Ectodermal cell (in vitro differentiated cells): ENCODE results near the gene PTBP3.
A peak's percentile ranks its signal among the peaks of the same experiment; 100 is the strongest.

ENCODE experiments used
- H3K27ac ChIP-seq: 2 replicates; pipeline ENCODE4 v1.7.0; 2013; ENCODE audit warnings: mild to moderate bottlenecking, low read depth, low read length; ENCODE audit not compliant: insufficient read depth, poor library complexity, severe bottlenecking
- H3K27me3 ChIP-seq: 2 replicates; pipeline ENCODE4 v1.7.0; 2013; ENCODE audit warnings: mild to moderate bottlenecking, low read length; ENCODE audit not compliant: insufficient read depth, control insufficient read depth, poor library complexity, severe bottlenecking
- H3K36me3 ChIP-seq: one replicate; pipeline ENCODE4 v1.7.0; 2013; ENCODE audit warnings: low read length; ENCODE audit not compliant: control insufficient read depth, insufficient read depth
- H3K4me1 ChIP-seq: one replicate; pipeline ENCODE4 v1.7.0; 2013; ENCODE audit warnings: low read length; ENCODE audit not compliant: control insufficient read depth, insufficient read depth
- H3K4me3 ChIP-seq: 2 replicates; pipeline ENCODE4 v1.7.0; 2013; ENCODE audit warnings: low read depth, low read length, control low read depth; ENCODE audit not compliant: insufficient read depth
- H3K9me3 ChIP-seq: 2 replicates; pipeline ENCODE4 v1.7.0; 2013; ENCODE audit warnings: mild to moderate bottlenecking, low read length, moderate library complexity; ENCODE audit not compliant: control insufficient read depth
- WGBS, 2 experiments: methylation state at CpG; one replicate each; pipeline ENCODE4 v1.1.7; 2013; ENCODE audit warnings: missing lambda C conversion rate in 2 of 2; 5-methylcytosine and 5-hydroxymethylcytosine counted together

The PTBP3 gene

GRCh38 chr9:112188884-112189283 is 144.5 kb downstream of the PTBP3 start:
- Histone ChIP-seq H3K9me3 (no peaks in the 10 kb centered on the region), H3K27ac (no peak overlapping the region), H3K36me3 (no peaks in the 10 kb centered on the region), H3K27me3 (no peaks in the 10 kb centered on the region), H3K4me3 (no peak overlapping the region), H3K4me1 (peaks cover 6% of the 10 kb centered on the region)
- WGBS, 2 experiments, result 93 to 95% methylated on average over 1 of the region's 1 CpG

GRCh38 chr9:112187404-112187803 is 146.0 kb downstream of the PTBP3 start:
- H3K4me1 ChIP-seq, result no peaks in the 10 kb centered on the region
- 84 to 89% methylated on average over 4 of the region's 4 CpGs for WGBS, 2 experiments
- no peaks in the 10 kb centered on the region for H3K9me3 ChIP-seq
- H3K4me3 ChIP-seq, result no peak overlapping the region
- no peaks in the 10 kb centered on the region for H3K27me3 ChIP-seq
- no peaks in the 10 kb centered on the region for H3K36me3 ChIP-seq
- no peak overlapping the region for H3K27ac ChIP-seq

GRCh38 chr9:112186695-112187094 is 146.7 kb downstream of the PTBP3 start:
- H3K4me3 ChIP-seq, result no peak overlapping the region
- whole genome bisulfite sequencing, 2 experiments, result 89% methylated on average over 4 of the region's 4 CpGs
- no peaks in the 10 kb centered on the region for H3K36me3 ChIP-seq
- H3K9me3 ChIP-seq, result no peaks in the 10 kb centered on the region
- no peak overlapping the region for H3K27ac ChIP-seq
- H3K27me3 ChIP-seq, result no peaks in the 10 kb centered on the region
- H3K4me1 ChIP-seq, result no peaks in the 10 kb centered on the region

- no peak overlapping the region for H3K4me3 ChIP-seq
- no peaks in the 10 kb centered on the region for H3K4me1 ChIP-seq
- H3K36me3 ChIP-seq, result no peaks in the 10 kb centered on the region
- WGBS, 2 experiments, result 94 to 98% methylated on average over 2 of the region's 2 CpGs
- no peak overlapping the region for H3K27ac ChIP-seq
- no peaks in the 10 kb centered on the region for H3K27me3 ChIP-seq
- H3K9me3 ChIP-seq, result no peaks in the 10 kb centered on the region
Measured at GRCh38 chr9:112184946-112185345, 148.5 kb downstream of the PTBP3 start.

- H3K27ac ChIP-seq, result no peak overlapping the region
- no peaks in the 10 kb centered on the region for H3K27me3 ChIP-seq
- no peaks in the 10 kb centered on the region for H3K36me3 ChIP-seq
- H3K4me1 ChIP-seq, result no peaks in the 10 kb centered on the region
- H3K9me3 ChIP-seq, result no peaks in the 10 kb centered on the region
- 93% methylated on average over 3 of the region's 3 CpGs; no CpG with 5 or more reads in 1 of the 2 experiments for WGBS, 2 experiments
- H3K4me3 ChIP-seq, result no peak overlapping the region
Measured at GRCh38 chr9:112184221-112184620, 149.2 kb downstream of the PTBP3 start.

GRCh38 chr9:112180387-112180881 is 153.0 kb downstream of the PTBP3 start:
- Histone ChIP-seq H3K4me3 (no peak overlapping the region), H3K27ac (no peak overlapping the region)
- WGBS, 2 experiments, result 61 to 66% methylated on average over 3 of the region's 3 CpGs

GRCh38 chr9:112179816-112180215 is 153.6 kb downstream of the PTBP3 start:
- H3K27me3 ChIP-seq, result peaks cover 31% of the 10 kb centered on the region
- 94 to 96% methylated on average over 2 to 4 of the region's 4 CpGs for WGBS, 2 experiments

More at GRCh38 chr9:112180387-112180881, 153.0 kb downstream of the PTBP3 start:
- no peaks in the 10 kb centered on the region for H3K36me3 ChIP-seq
- H3K9me3 ChIP-seq, result no peaks in the 10 kb centered on the region
- H3K27me3 ChIP-seq, result peaks cover 25% of the 10 kb centered on the region
- peaks cover 3% of the 10 kb centered on the region for H3K4me1 ChIP-seq

GRCh38 chr9:112176524-112176923 is 156.9 kb downstream of the PTBP3 start:
- H3K27ac ChIP-seq, result no peak overlapping the region
- H3K27me3 ChIP-seq, result peaks cover 48% of the 10 kb centered on the region
- 86 to 95% methylated on average over 5 of the region's 5 CpGs for WGBS, 2 experiments
- peaks cover 3% of the 10 kb centered on the region for H3K4me1 ChIP-seq
- no peak overlapping the region for H3K4me3 ChIP-seq
- H3K9me3 ChIP-seq, result no peaks in the 10 kb centered on the region
- H3K36me3 ChIP-seq, result no peaks in the 10 kb centered on the region

More at GRCh38 chr9:112179816-112180215, 153.6 kb downstream of the PTBP3 start:
- Histone ChIP-seq H3K9me3 (no peaks in the 10 kb centered on the region), H3K27ac (no peak overlapping the region), H3K4me1 (peaks cover 3% of the 10 kb centered on the region), H3K4me3 (no peak overlapping the region), H3K36me3 (no peaks in the 10 kb centered on the region)

GRCh38 chr9:112175796-112176315 is 157.6 kb downstream of the PTBP3 start:
- peaks cover 3% of the 10 kb centered on the region for H3K4me1 ChIP-seq
- H3K36me3 ChIP-seq, result no peaks in the 10 kb centered on the region
- H3K4me3 ChIP-seq, result peak overlapping the region; percentile 53
- H3K27me3 ChIP-seq, result peaks cover 48% of the 10 kb centered on the region
- H3K27ac ChIP-seq, result no peak overlapping the region
- WGBS, 2 experiments, result 51 to 54% methylated on average over 17 of the region's 17 CpGs
- H3K9me3 ChIP-seq, result no peaks in the 10 kb centered on the region

- Histone ChIP-seq H3K9me3 (no peaks in the 10 kb centered on the region), H3K27me3 (peaks cover 48% of the 10 kb centered on the region), H3K36me3 (no peaks in the 10 kb centered on the region), H3K4me3 (peak within 1 kb of the TSS; percentile 53), H3K4me1 (peaks cover 3% of the 10 kb centered on the region), H3K27ac (no peak within 1 kb of the TSS)
- 1 to 2% methylated on average over 88 of the region's 88 CpGs for WGBS, 2 experiments
Measured at GRCh38 chr9:112174965-112175795, 158.2 kb downstream of the PTBP3 start, which contains the start of gene SUSD1. SUSD1 (minus strand) TSS chr9:112175297; CDS start chr9:112175235, 62 bp downstream.
